Right forelimb (tissue), 1 donor: ENCODE measurements around the gene MYO1C.

Experiments used
- DNase-seq: peaks from one replicate; pipeline ENCODE4 v3.0.0-alpha.2; 2018

Gene MYO1C

DNA sequence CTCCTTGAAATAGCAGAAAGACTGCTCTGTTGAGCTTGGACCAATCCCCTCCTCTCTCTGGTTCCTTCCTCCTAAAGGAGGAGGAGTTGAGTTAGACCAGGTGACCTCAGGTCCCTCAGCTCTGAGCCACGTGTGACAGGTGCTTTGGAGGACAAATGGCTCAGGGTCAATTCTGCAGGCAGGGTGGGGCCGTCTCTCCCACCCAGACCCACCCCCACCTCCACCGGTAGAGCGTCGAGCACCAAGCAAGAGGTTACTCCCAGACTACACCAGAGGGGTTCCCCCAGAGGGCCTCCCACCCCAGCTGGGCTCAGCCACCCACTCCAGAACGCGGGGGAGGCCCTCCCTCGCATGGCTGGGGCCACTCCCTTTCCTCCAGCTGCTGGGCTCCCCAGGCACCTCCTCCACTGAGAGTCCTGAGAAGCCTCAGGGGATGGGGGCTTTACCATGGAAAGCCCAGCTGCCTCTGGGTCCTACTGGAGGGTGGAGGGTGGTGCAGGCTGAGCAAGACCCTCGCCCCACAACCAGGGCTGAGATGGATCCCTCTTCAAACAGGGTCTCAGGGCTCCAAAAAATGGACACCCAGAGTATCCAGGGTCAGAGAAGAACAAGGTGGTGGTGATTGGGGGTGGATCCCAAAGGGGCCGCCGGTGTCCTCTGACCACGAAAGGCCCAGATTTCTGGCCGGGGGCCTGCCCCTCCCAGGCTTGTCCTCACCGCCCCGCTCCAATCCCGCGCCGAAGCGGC lies 7.6 kb downstream of the MYO1C start:
- peak; percentile 67 for DNase-seq

DNA sequence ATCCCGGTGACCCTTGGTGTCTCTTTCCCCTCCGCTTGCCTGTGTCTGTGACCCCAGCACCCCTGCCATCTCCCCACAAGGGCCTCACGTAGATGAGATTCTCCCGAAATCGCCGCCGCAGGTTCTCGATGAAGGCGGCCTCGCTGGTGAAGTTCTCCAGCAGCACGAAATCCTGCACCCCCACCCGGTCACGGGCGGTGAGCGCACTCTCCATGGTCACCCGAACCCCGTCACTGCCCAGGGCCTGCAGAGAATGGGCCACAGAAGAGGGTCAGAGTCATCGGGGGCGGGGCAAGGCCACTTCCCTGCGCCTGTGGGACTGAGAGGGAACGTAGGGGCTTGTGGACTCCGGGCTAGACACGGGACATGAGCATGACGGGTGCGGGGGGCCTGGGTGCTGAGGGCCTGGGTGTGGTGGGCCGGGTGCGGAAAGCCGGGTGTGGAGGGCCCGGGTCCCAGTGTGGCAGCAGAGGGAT lies 8.4 kb downstream of the MYO1C start:
- no peak for DNase-seq

DNA sequence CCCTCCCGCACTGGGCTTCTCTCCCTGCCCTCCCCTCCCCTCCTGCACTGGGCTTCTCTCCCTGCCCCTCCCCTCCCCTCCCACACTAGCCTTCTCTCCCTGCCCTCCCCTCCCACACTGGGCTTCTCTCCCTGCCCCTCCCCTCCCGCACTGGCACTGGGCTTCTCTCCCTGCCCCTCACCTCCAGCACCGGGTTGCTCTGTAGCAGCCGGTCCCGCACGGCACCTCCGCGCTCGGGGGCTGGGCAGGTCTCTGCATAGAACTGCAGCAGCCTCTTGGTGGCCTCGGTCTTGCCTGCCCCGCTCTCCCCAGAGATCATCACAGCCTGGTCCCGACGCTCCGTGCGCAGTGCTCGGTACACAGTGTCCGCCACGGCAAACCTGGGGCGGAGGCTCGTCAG lies 9.8 kb downstream of the MYO1C start:
- DNase-seq, result no peak

DNA sequence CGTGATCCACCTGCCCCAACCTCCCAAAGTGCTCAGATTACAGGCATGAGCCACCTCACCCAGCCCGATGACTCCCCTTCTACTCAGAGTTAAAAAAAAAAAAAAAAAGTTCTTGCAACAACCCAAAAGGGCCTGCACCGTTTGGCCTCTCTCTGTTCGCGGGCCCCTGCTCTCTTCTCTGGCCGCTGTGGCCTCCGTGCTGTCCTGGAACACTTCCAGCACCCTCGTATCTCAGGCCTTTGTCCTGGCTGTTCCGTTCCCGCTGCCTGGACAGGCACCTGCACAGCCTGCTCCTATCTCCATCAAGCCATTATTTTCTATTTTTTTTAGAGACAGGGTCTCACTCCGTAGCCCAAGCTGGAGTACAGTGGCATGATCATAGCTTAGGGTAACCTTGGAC lies 10.8 kb downstream of the MYO1C start:
- no peak for DNase-seq

DNA sequence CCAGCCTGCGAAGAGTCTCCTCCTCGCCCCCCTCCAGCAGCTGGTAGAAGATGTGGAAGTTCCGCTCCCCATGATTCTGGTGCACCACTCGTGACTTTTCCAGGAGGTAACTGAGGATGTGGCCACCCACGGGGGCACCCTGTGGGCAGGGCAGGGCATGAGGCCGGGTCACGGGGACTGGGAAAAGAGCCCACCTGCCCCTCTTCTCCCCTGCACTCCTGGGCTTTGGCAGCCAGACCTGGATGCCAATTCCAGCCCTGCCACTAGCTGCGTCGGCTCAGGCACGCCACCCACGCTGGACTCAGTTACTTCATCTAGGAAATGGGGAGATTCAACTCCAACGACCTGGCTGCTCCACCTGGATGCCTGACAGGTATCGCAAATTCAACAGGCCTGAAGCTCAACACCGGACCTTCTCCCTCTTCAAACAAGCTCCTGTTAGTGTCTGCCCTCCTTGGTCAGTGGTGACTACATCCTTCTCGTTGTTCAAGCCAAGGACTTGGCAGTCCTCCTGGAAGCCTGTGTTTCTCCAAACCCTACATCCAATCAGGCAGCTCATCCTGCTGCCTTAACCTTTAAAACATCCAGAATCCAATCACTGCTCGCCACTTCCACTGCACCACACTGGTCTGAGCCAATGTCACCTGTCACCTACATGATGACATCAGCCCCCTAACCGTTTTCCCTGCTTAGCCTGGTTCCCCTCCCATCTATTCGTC lies 11.6 kb downstream of the MYO1C start:
- DNase-seq, result no peak

DNA sequence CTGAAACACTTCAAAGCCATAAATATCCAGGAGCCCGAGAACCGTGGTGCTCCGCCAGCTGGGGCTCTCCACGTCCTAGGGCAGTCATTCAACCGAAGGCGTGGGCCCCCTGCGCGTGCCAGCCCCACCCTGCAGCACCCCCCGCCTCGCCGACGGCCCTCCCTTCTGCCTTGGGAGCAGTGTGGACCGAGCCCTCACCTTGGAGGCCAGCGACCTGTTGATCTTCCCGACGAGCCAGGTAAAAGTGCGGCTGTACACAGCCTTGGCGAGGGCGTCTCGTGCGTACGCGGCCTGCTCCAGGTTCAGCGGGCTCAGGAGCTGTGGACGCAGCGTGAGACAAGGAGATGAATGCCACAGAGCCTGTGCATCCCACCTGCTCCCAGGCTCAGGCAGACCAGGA lies 14.1 kb downstream of the MYO1C start:
- DNase-seq, result no peak

DNA sequence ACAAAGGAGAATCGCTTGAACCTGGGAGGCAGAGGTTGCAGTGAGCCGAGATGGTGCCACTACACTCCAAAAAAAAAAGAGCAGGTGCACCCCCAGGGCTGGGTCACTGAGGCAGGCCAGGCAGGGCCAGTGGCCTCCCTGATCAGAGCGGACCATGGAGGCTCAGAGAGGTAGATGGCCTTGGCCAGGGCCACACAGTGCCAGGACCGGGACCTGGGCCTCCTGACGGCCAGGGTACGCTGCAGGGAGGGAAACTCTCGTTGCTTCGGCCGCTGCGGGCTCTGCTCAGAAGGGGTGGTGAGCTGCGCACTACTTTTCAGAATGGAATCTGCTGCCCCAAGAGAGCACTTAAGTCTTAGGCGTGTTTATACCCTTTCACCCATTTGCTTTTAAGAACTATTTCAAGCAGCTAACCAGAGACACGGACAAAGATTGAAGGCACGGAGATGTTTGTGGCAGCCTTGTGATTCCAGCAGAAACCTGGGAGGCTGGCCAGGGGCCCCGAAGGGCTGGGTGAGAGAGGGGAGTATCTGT lies 17.1 kb downstream of the MYO1C start:
- no peak for DNase-seq

DNA sequence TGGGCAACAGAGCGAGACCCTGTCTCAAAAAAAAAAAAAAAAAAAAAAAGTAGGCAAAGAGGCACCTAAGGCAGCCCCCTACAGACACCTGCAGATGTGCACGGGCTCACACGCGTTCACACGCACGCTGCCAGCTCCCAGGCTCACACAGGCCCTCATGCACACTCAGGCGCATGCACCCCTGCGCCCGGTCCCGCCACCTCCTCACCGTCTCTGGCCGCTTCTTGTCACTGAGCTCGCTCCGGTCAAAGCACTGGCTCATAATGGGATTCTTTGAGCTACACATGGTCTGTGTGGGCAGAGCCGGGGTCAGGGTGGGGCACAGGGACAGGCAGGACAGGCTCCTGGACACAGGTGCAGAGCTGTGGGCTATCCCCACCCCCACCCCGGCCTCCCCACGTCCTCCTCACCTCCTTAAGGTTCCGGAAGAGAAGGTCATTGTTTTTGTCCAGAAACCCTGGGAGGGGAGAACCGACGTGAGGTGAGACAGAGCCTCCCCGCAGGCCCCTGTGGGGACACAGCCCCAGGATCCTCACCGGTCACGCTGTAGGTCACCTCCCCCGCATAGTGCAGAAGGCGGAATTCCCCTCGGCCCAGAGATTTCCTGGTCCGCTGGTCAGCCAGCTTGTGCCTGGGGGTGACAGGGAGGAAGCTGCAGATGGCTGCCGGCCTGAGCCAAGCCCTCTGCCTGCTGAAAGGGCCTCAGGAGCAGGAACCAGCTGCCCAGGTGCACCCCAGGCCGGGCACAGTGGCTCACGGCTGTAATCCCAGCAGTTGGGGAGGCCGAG lies 17.9 kb downstream of the MYO1C start:
- DNase-seq, result no peak

DNA sequence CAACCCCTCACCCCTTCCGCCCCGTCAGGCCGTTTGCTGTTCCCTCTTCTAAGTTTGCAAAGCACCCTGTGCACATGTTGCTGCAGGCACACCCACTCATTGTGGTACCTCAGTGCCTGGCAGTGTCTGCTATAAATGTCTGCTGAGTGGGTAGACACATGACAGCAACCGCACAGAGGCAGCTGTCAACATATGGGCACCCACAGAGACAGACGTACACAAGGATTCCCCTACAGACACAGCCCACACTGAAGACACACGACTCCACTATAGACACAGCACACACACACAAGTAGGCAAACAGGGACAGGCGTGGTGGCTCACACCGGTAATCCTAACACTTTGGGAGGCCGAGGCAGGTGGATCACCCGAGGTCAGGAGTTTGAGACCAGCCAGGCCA lies 18.6 kb downstream of the MYO1C start:
- DNase-seq, result no peak

DNA sequence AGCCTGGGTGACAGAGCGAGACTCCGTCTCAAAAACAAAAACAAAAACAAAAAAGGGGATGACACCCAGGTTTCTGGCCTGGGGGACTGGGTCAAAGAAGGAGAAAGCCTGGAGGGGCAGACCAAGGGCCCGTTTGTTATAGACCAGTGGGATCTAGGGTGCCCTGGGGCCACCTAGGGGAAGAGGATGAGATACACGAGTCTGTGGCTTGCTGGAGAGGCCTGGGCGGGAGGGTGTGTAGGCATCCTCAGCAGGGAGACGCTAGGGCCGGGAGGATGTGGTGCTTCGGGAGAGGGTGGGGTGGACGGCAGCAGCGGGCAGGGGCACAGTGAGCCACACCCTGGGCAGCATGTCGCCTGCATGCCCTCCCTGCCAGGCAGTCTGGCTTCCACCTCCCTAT lies 19.3 kb downstream of the MYO1C start:
- DNase-seq, result no peak

DNA sequence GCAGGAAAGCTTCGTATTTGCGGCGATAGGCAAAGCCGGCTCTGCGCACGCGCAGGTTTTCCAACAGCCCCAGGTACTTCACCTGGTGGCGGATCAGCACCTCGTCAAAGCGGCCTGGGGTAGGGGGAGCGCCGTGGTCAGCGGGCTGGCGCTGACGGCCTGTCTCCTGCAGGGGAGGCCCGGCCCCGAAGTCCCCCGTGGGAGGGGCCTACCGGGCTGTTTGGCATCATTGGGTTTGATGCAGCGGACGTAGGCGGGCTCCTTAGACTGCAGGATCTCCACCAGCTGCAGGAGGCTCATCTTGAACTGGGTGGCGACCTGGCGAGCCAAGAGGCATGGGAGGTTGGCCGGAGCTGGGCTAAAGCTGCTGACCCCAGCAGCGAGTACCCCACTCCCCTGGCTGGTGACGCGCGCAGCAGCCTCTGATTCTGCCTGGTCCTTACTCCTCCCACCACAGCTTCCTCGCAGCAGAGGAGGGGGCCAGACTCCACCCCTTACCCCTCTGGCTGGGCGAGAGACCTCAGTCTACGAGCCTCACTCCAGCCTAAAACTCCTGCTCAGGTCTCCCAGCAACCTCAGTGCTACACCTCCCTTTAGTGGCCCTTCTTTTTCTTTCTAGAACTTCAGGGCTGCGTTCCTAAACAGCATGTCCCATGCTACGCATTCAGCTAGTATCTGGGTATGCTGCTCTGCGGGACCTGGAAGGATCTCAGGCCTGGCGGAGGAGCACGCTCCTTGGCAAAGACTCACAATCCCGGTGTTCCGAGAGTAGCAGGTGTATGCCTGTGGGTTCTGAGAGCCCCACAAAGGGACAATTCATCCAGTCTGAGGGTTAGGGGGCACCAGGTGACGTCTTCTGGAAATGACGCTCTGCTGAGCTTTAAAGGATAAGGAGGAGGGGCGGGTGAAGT lies 20.3 kb downstream of the MYO1C start:
- DNase-seq, result no peak

DNA sequence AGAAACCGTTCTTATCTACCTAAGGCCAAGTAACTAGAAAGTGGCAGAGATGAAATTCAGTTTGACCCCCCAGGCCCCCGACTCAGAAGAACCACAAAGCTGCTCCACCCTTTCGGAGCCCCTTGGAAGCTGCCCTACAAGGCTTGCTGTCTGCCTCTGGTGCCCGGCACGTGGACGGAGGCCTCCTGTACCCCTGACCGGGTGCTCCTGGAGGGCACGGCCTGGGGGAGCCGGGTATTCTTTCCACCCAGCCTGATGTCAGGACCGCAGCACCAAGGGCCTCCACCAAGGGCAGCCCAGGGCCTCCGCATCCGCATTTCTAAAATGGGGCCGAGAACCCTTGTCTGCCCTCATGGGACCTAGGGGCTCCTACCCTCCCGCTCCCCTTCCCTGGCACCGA lies 21.0 kb downstream of the MYO1C start:
- DNase-seq, result no peak

DNA sequence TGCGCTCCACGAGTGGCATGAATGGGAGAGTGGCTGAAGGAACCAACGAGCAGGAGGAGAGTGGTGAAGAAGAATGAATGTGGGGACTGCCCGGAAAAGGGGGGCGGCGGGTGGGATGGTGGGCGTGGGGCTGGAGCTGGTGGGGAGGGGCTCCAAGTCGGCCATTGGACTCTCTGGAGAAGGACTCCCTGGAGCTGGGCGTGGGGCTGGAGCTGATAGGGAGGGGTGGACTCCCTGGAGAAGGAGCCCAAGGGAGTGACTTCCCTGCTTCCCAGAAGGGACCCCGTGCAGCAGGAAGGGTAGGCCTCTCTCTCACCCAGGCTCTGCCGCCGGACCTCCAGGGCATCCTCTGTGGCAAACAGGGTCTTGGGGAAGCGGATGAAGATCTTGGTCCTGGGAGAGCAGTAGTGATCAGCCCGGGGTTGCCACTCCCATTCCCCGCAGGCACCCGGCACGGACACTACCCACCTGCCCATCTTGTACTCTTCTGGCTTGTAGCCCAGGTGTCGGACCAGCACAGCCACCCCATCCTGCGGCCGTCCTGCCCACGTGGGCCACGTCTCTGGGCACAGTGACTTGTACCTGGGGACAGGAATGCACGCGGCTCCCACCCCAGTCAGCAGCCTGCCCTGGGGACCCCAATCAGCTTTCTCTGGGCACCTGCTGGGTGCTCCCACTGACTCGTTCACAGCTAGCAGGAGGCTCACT lies 21.6 kb downstream of the MYO1C start:
- no peak for DNase-seq

DNA sequence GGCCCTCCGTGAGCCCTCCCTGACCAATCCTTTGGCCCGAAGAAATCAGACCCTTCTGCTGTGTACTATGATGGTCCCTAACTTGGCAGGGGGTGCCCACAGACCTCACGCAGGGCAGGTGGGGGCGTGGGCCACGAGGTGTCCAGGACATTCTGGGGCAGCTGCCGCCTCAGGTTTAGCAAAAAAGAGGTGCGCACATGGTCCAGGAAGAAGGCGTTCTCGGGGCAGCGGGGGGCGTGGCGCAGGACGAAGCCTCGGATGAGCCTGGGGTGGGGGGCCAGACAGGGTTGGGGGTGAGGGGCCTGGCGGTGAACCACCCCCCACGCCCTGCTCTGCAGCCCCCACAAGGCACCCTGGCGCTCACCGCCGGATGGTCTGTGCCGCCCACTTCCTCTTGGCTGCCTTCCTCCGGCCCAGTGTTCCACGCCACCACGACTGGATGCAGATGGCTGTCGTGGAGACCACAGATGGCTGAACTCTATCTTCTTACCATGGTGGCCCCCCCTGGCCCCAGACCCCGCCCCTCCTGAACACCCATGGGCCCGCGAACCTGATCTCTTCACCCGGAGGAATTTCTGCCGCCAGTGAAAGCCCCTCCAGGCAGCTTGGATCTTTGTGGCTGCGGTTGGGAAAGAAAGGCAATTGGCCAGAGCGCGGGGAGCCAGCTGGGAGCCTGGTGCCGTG lies 22.3 kb downstream of the MYO1C start:
- no peak for DNase-seq

DNA sequence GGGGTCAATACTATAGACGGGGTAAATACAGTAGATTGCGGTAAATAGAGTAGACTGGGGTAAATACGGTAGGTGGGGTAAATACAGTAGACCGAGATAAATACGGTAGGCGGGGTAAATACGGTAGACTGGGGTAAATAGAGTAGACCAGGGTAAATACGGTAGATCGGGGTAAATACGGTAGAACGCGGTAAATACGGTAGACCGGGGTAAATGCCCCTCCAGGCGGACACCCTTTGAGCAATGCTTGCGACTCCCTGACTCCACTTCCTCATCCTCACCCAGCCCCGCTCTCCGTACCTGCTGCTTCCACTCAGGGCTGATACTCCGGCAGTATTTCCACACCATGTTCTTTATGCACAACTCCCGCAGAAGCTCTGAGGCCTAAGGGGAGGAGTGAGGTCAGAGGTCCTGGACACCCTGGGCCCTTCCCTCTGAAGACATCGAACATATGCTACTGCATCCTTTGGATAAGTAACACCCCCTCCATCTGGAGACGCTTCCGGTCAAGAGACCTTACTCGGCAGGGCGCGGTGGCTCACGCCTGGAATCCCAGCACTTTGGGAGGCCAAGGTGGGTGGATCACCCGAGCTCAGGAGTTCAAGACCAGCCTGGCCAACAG lies 23.1 kb downstream of the MYO1C start:
- no peak for DNase-seq

DNA sequence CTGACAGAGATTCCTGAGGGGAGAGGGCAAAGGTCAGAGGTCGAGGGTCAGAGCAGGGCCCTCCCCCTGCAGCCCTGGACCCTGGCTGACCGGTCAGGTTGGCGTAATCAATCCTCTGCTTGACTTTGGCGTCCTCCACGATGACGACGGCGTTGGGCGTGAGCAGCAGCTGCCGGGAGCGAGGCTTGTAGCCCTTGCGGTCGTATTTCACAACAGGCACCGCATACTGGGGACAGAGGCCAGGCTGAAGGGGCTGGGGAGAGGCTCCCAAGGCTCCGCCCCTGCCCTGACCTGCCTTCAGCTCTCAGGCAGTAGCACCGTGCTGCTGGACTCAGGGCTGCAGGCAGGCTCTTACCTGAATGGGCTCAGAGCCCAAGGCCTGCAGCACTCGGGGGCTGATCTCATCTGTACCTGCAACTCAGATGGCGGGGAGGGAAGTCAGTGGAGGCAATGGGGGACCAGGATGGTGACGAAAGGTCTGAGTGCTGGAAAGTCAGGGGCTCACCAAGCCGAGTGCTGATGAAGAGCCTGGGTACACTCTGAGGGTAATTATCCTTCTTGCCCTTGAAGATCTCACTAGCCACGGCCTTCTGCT lies 24.5 kb downstream of the MYO1C start:
- DNase-seq, result no peak

DNA sequence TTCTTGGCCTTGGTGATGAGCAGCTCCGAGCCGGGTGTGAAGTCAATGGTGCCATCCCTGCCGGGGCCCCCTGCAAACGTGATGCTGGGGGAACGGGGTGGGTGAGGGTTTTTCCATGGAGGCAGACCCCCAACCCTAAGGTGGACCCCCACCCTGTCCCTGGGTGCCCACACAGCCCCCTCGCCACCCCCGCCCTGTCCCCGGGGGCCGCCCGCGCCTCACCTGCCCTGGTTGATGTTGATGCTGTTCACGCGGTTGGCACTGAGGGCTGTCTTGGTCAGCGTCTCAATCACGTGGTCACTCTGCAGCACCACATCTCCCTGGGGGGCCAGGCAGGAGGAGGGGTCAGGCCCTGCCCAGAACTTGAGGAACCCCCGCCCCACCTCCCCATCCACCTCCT lies 25.2 kb downstream of the MYO1C start:
- no peak for DNase-seq

DNA sequence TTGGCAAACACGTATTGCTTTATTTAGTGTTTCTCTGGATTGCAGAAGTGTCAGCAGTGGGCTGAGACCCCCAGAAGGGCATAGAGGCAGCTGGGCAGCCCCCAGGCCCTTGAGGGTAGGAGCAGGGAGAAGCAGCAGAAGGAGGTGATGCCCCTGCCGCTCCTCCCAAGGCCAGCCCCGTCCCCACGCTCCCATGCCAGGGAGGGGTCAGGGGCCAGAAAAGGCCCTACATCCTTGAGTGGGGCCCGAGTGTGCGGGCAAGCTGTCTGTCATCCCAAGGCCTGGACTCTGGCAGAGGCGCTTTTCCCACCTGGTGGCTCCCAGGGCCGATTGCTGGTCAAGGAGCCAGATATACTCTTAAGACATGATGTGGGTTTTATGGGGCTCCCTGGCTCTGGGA lies 28.3 kb downstream of the MYO1C start:
- DNase-seq, result no peak

DNA sequence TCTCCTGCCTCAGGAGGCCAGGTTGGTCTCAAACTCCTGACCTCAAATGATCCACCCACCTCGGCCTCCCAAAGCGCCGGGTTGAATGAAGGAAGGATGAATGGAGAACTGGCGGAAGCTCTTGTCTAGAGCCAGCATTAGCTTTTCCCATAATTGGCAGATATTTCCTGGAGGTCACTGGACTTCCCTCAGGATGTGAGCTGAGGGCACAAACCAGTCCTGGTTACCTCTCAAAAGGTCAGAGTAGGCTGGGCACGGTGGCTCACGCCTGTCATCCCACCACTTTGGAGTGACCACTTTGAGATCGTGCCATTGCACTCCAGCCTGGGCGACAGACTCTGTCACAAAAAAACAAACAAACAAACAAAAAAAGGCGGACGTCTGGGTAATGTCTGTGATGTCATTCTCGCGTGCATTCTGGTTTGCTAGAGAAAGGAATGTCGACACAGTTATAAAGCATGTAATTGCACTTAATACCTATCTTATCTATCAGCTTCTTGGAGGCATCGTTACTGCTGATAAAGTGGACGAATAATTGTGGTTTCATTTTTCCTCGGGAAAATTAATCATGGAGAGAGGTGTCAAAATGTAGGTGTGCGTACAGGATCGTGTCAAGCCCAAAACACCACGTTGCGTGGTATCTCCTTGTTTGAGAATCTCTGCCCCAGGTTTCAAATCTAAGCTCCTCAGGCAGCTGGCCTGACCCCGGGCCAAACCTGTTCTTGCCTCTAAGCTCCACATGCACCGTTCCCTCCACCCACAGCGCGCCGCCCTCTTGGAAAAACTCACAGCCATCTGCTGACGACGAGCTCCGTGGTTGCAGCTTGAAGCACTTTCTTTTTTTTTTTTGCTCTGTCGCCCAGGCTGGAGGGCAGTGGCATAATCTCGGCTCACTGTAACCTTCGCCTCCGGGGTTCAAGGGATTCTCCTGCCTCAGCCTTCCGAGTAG lies 30.0 kb downstream of the MYO1C start:
- no peak for DNase-seq
